ENCODE data around the gene ALDH1A2.

GRCh38 chr15:58060575-58060974 is 4.9 kb downstream of the ALDH1A2 start:
- no peak for TF ChIP-seq CTCF (IDR thresholded peaks at IDR 0.05; ENCODE audit: low read depth, low read length, poor library complexity, severe bottlenecking)
- TF ChIP-seq EZH2phosphoT487 (IDR thresholded peaks at IDR 0.05; ENCODE audit: borderline replicate concordance, low read length): no peak
